GM23338 (cell line): Measurements from ENCODE around the gene CDKAL1.

Source experiments
- CREB1 ChIP-seq: fragments of 250-450 bp; sonication (Bioruptor Pico); IDR thresholded peaks from 2 replicates; pipeline ENCODE4 v1.5.0; 2020; ENCODE audit warnings: low read depth, mild to moderate bottlenecking, moderate library complexity
- CTCF ChIP-seq, 2 experiments: fragments of 200-600 bp in 1 of 2; sonication (generic) in 1 of 2; conservative IDR thresholded peaks; 2 replicates each; pipeline versions ENCODE4 v1.5.1 to v1.6.1; 2016 to 2017; ENCODE audit warnings: antibody characterized with exemption in 2 of 2, low read depth in 2 of 2, mild to moderate bottlenecking in 2 of 2, moderate library complexity in 1 of 2
- EZH2 ChIP-seq: fragments of 200-600 bp; sonication (generic); IDR thresholded peaks from one replicate; pipeline ENCODE4 v1.8.0; 2017; ENCODE audit warnings: antibody characterized with exemption, mild to moderate bottlenecking, low read depth; ENCODE audit not compliant: unreplicated experiment
- EZH2phosphoT487 ChIP-seq: fragments of 200-600 bp; sonication (generic); IDR thresholded peaks from one replicate; pipeline ENCODE4 v1.8.1; 2018; ENCODE audit warnings: antibody characterized with exemption; ENCODE audit not compliant: unreplicated experiment
- JUNB ChIP-seq: IDR thresholded peaks from one replicate; pipeline ENCODE4 v1.6.1; 2016; ENCODE audit warnings: antibody characterized with exemption; ENCODE audit not compliant: unreplicated experiment
- POLR2AphosphoS5 ChIP-seq: IDR thresholded peaks from 2 replicates; pipeline ENCODE4 v1.6.1; 2016; ENCODE audit warnings: antibody characterized with exemption, low read depth
- REST ChIP-seq: IDR thresholded peaks from one replicate; pipeline ENCODE4 v1.6.1; 2018; ENCODE audit warnings: antibody characterized with exemption; ENCODE audit not compliant: unreplicated experiment
- STAT1 ChIP-seq: IDR thresholded peaks from one replicate; pipeline ENCODE4 v1.6.1; 2016; ENCODE audit warnings: antibody characterized with exemption; ENCODE audit not compliant: unreplicated experiment
- ZNF114 ChIP-seq: fragments of 250-450 bp; sonication (Bioruptor Pico); IDR thresholded peaks from 2 replicates; pipeline ENCODE4 v1.5.0; 2020; ENCODE audit warnings: mild to moderate bottlenecking, moderate library complexity
- ZNF462 ChIP-seq: fragments of 250-450 bp; sonication (Bioruptor Pico); IDR thresholded peaks from 2 replicates; pipeline ENCODE4 v1.5.0; 2020; ENCODE audit warnings: mild to moderate bottlenecking, moderate library complexity

- no peak for TF ChIP-seq EZH2phosphoT487
- no peak for TF ChIP-seq EZH2
- no peak for TF ChIP-seq ZNF462 (CRISPR knock-in tag)
- no peak for TF ChIP-seq CTCF (conservative IDR thresholded peaks at IDR 0.05; ENCODE audit: low read depth in 2 of 2)
- TF ChIP-seq REST = no peak
- no peak for TF ChIP-seq POLR2AphosphoS5
- TF ChIP-seq CREB1 (CRISPR knock-in tag) = no peak
- TF ChIP-seq ZNF114 (CRISPR knock-in tag) = no peak
- TF ChIP-seq STAT1 = no peak
- TF ChIP-seq JUNB = no peak
These were observed 236.5 kb downstream of the CDKAL1 start for GRCh38 chr6:20770773-20771172.
